Measurements from ENCODE around the gene IRGC. TPM values are rescaled to one million over a fixed set of nuclear protein-coding genes. Genes with fewer than 3 reads are reported as not detected.
A peak's percentile ranks its signal among the peaks of the same experiment; 100 is the strongest.

IRGC gene
- total RNA-seq, 2 donors from 2014 or later: 15.7 TPM; not detected in 1

DNA sequence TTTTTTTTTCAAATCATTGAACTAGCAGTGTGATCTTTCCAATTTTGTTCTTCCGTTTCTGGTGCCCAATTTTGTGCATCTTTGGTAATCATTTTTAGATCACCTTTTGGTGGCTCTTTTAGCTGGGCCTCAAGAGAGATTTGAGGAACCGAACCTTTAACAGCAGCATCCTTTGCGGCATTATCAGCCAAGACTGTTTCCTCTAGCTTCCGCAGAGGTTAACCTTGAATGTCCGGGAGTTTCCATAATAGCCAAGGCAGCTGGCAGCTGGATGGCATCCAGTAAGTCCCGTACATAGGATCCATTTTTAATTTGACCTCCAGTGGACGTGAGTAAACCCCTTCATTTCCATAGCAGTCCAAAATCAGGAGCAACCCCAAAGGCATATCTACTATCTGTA is 9.6 kb downstream of the IRGC start:
- no peak for DNase-seq (ENCODE audit: low spot score)
- no peaks in the 10 kb centered on the region for H3K36me3 ChIP-seq
- no peaks in the 10 kb centered on the region for H3K4me1 ChIP-seq (replicated peaks)
- H3K27me3 ChIP-seq (replicated peaks; ENCODE audit: insufficient read depth): no peaks in the 10 kb centered on the region
- intact Hi-C loops (cut with DNase I): no loop called here
- no peak overlapping the region for H3K4me3 ChIP-seq
- 61% methylated on average over 7 of the region's 7 CpGs for WGBS
- no peak for TF ChIP-seq POLR2AphosphoS5 (IDR thresholded peaks at IDR 0.05)
- TF ChIP-seq POLR2A (IDR thresholded peaks at IDR 0.05): no peak
- TF ChIP-seq, protein P1, sequence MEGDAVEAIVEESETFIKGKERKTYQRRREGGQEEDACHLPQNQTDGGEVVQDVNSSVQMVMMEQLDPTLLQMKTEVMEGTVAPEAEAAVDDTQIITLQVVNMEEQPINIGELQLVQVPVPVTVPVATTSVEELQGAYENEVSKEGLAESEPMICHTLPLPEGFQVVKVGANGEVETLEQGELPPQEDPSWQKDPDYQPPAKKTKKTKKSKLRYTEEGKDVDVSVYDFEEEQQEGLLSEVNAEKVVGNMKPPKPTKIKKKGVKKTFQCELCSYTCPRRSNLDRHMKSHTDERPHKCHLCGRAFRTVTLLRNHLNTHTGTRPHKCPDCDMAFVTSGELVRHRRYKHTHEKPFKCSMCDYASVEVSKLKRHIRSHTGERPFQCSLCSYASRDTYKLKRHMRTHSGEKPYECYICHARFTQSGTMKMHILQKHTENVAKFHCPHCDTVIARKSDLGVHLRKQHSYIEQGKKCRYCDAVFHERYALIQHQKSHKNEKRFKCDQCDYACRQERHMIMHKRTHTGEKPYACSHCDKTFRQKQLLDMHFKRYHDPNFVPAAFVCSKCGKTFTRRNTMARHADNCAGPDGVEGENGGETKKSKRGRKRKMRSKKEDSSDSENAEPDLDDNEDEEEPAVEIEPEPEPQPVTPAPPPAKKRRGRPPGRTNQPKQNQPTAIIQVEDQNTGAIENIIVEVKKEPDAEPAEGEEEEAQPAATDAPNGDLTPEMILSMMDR (IDR thresholded peaks at IDR 0.05): no peak
- H3K27ac ChIP-seq: no peak overlapping the region
- H3K9me3 ChIP-seq: no peaks in the 10 kb centered on the region

DNA sequence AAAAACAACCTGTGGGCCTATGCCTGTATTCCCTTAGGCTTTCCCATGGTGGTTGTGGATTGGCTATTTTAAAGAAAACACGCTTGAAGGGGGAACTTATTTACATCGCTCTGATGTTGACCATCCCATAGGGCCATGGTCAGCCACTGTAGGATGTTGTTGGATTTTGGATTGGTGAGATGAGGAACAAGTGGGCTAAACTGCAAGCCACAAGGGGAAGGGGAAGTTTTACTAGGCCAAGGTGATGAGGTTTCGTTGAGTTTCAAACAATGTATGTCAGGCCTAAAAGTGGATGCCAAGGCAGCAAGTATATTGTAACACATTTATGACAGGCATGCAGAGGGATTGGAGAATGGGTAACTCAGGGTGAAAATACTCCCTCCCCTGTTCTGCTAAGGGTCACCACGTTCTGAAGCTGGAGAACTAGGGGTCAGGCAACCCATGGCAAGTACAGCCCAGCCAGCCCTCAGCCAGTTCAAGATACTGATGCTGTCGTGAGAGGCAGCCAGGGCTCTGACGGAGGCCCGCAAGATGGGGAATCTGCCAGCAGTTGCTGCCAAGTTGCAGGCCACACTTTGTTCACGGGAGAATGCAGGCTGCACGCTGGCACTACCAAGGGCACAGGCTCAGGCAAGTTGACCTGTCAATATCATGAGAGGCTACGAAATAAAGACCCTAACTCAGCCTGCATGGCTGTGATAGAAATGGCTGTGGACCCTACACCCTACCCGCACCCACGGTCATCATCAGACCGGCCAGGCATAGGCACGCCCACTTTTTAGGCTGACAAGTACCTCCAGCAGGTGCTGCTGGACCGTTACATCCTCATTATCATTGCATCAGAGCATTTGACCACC is 11.1 kb downstream of the IRGC start:
- WGBS: 40% methylated on average over 13 of the region's 15 CpGs
- Histone ChIP-seq H3K36me3 (no peaks in the 10 kb centered on the region), H3K27me3 (replicated peaks; ENCODE audit: insufficient read depth) (no peaks in the 10 kb centered on the region), H3K27ac (no peak overlapping the region), H3K9me3 (no peaks in the 10 kb centered on the region), H3K4me1 (replicated peaks) (no peaks in the 10 kb centered on the region), H3K4me3 (no peak overlapping the region)
- DNase-seq (ENCODE audit: low spot score): peak; percentile 15
- TF ChIP-seq, protein P1 (IDR thresholded peaks at IDR 0.05): no peak
- TF ChIP-seq POLR2A (IDR thresholded peaks at IDR 0.05) (no peak), POLR2AphosphoS5 (IDR thresholded peaks at IDR 0.05) (no peak)
- intact Hi-C loops (cut with DNase I): no loop called here

DNA sequence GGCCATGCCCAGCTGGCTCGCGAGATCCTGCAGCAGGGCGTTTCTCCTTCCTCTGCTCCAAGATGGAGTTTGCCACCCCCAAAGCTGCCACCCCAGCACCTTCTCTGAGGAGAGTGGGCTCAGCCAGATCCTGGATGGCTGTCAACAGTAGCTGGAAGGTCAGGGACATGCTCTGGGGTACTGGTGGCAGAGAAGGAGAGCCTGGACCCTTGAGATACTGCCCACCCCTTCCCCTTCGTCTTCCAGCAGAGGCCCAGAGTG is 11.6 kb downstream of the IRGC start:
- H3K4me3 ChIP-seq: no peak overlapping the region
- no peak for DNase-seq (ENCODE audit: low spot score)
- intact Hi-C loops (cut with DNase I): no loop called here
- TF ChIP-seq, protein P1 (IDR thresholded peaks at IDR 0.05): no peak
- TF ChIP-seq POLR2A (IDR thresholded peaks at IDR 0.05) (no peak), POLR2AphosphoS5 (IDR thresholded peaks at IDR 0.05) (no peak)
- WGBS: 43% methylated on average over 4 of the region's 4 CpGs
- H3K4me1 ChIP-seq (replicated peaks): no peaks in the 10 kb centered on the region
- no peaks in the 10 kb centered on the region for H3K27me3 ChIP-seq (replicated peaks; ENCODE audit: insufficient read depth)
- H3K27ac ChIP-seq: no peak overlapping the region
- H3K36me3 ChIP-seq: no peaks in the 10 kb centered on the region
- no peaks in the 10 kb centered on the region for H3K9me3 ChIP-seq

DNA sequence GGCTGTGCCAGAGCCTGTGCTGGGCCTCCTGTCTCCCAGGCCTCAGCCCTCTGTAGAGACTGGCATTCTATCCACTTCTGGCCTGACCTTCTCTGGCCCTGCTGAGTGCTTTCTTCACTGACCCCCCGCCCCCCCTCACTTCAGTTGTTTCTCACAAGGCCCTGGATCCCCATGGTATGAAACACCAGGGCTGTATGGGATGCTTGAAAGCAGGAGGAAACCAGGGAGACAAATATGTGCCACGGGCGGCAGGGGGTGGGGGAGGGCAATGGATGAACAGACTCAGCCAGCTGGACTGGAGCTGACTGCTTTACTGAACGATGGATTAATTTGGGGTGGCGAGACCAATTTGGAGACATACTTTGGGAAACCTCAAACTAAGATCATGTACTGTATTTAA is 14.0 kb downstream of the IRGC start:
- 84% methylated on average over 5 of the region's 5 CpGs for WGBS
- no peaks in the 10 kb centered on the region for H3K27me3 ChIP-seq (replicated peaks; ENCODE audit: insufficient read depth)

More for the DNA sequence above, 14.0 kb downstream of the IRGC start:
- H3K4me1 ChIP-seq (replicated peaks): no peaks in the 10 kb centered on the region
- no peak for DNase-seq (ENCODE audit: low spot score)
- intact Hi-C loops (cut with DNase I): no loop called here
- TF ChIP-seq, protein P1 (IDR thresholded peaks at IDR 0.05): no peak
- TF ChIP-seq POLR2A (IDR thresholded peaks at IDR 0.05) (no peak), POLR2AphosphoS5 (IDR thresholded peaks at IDR 0.05) (no peak)
- no peak overlapping the region for H3K27ac ChIP-seq
- H3K36me3 ChIP-seq: peaks cover 0 to 7% of the 10 kb centered on the region in 2 donors
- no peak overlapping the region for H3K4me3 ChIP-seq
- no peaks in the 10 kb centered on the region for H3K9me3 ChIP-seq
